G401 (cell line): ENCODE measurements around the gene SRCAP. TPM values are rescaled to one million over a fixed set of nuclear protein-coding genes. Genes with fewer than 3 reads are reported as not detected.

Experiments
- DNase-seq: peaks from one replicate; pipeline ENCODE4 v3.0.0-alpha.2; 2015; ENCODE audit warnings: low spot score
- in situ Hi-C: cut with HindIII; loops from 2 replicates; pipeline ENCODE4 v1.10.0; 2016; ENCODE audit warnings: low sequenced_read_pairs, mixed read lengths
- total RNA-seq: library from RNA; depleted of rRNA; stranded (reverse); fragments of >200 nt; shearing (Covaris generic); gene quantifications from 2 replicates; pipeline ENCODE4 v1.2.3, GENCODE V29; 2014; rRNA removed

Gene SRCAP
- 3.6 and 4.1 TPM in 2 replicates for total RNA-seq

DNA sequence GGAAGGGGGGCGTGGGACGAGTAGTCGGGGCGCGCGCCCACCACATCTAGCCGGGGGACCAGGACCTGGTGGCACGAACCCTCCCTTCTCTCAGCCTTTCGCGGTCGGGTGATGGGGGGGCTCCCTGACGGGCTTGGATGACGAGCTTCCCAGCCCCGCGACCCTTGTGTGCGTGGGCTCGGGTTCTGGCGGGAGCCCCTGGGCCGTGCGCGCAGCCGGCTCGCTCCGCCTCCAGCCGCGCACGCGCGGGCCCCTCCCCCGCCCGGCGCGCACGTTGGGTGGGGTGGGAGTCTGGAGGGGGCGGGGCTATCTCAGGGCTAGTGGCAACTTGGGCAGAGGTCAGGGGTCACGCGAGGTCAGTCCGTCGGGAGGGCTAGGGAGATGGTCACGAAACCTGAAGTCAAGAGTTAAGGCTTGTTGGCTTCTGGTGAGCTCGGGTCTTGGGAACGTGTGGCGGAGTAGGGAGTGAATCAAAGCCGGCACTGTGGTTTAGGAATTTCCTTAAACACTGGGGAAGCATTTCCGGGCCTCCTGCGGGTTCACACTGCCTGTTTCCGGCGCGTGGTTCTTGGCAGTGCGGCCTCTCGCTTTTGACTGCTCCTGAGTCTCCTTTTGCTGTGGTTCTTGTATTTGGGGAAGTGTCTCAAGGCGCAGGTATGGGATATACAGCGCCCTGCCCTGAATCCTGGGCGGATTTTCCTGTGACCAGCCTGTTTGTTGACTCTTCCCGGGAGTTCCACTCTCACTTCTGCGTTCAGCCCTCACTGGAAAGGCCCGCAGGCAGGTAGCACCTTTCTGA, at the start of gene SRCAP:
SRCAP (plus strand) TSS at position 356 of the 799 bp plus-strand sequence. CDS start 1,654 bp downstream, outside the sequence.
- peak; percentile 74 for DNase-seq
- in situ Hi-C loops: no loop called here

DNA sequence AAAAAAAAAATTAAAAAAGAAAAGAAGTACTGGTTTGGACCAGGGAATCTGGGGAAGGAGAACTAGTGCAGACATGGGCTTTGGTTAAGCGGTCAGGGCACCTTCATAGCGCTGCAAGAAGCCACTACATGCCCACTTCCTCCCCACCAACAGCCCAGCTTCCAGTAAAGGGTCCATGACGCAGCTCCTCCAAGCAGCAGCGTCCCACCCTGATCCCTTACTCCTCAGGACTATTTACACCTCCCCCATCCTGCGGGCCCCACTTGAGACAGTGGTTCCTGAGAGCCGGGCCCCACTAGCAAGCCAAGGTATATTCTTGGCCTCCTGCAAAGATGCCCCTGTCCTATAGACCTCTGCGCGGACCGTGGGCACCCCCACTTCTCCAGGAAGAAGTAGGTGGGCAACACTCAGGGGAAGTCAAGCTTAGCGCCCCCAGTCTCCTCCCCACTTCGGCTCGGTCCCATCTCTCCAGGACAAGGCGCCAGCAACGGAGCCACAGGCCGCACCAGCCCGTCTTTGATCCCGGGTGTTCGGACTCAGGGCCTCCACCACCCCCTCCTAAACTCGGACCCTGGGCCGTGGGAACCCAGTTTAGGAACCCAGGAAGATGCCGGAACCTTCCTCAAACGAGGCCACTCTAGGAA, 49.1 kb upstream of the SRCAP start:
- DNase-seq: no peak
- in situ Hi-C loops: loop anchor here (25.0 kb wide), 1 partner anchor 238 kb away; the partner anchor contains the start of gene ZNF771

DNA sequence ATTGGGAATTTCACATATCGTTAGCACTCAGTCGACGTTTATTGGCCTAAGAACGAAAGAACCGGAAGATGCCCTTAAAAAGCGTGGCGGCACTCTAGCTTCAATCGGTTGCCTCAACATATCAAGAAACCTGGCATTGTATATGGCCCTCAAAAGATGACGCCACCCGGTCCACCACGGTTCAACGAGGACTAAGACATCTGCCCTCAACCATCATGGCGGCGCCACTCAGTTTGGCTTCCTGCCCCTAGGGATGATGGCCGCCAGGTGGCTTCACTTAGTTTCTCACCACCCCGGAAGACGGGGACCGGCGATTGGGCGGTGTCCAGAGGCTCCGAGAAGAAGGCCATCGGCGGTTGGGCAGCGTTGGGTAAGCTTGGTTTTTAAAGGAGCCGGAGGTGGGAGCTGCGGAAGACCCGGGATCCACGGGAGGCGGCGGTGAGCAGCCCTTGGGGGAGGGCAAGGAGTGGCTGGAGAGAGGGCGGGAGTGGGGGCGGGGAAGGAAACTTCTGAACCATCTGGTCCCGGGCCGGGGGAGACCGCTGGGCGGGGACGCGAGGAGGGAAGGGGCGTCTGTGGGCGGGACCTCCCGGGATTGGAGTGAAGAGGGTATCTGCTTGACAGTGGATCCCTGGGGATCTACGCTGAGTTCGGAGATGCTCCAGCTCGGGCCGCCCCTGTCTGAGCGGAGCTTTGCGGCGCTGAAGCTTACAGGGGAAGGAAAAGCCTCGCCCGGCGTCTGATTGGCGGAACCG, 48.4 kb upstream of the SRCAP start, which contains the start of gene PRR14:
PRR14 (plus strand) TSS at position 592 of the 755 bp plus-strand sequence. CDS start 686 bp downstream, outside the sequence.
- in situ Hi-C loops: no loop called here
- DNase-seq: peak; percentile 99

DNA sequence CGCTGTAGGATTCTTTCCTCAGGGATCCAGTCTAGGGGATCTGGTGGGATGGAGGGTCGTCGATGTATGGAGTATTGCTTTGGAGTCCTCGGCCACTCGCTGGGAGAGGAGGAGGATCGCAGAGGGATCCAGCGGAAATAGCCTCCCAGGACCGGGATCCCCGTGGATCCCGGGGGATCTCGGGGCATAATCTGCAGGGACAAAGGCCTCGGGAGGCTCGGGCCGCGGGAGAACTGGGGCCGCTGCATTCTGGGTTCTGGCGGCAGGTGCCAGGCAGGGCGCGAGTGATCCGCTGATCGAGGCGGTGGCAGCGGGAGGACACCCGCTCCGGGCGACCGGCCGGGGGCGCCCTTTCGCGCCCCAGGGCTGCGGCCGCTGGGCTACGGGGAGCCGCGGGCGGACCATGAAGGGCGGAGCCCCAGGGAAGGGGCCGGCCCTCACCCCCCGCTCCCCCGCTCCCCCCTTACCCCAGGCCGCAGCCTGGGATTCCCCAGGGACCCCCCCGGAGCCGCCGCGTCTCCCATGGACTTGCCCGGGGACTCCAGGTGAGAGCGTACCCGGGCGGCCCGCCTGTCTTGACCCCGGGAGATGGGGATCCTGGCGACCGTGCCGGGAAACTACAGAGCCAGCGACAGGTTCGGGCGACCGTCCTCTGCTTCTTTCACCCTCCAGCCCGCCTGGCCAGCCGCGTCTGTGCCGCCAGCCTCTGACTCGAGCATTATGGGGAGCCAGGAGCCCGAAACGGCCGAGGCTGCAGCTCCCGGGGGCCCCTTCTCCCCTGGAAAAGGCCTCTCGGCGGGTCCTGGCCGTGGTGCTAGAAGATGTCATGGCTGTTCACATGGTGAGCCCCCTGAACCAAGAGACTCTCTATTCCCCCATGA, 47.6 kb upstream of the SRCAP start:
- in situ Hi-C loops: no loop called here
- DNase-seq: peak; percentile 46

DNA sequence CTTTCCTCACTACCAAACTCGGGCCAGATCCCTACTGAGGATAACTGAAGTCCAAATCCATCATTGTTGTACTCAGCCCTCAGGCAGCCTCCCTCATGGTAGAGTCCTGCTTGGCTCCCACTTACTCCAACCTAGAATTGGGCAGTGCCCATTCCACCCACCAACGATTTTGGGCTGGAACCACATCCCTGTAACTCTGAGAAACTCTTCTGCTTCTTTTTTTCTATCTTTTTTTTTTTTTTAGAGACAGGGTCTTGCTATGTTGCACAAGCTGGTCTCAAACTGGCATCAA, 47.0 kb upstream of the SRCAP start:
- in situ Hi-C loops: no loop called here

DNA sequence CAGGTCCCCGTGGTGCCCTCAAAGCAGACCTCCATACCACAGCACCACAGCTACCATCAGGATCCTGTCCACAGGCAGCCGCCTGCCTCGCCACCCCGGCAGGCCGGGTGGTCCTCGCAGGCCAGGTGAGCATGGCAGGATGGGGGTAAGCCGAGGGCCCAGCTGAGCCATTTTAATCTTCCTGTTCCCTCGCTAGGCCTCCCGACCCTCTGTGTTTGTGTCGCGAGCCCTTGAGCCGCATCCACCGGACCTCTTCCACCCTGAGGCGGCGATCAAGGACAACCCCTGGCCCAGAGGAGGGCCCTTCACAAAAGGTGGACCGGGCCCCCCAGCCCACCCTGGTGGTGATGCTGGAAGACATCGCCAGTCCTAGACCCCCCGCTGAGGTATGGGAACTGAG, 46.3 kb upstream of the SRCAP start:
- no peak for DNase-seq
- in situ Hi-C loops: no loop called here

More for the DNA sequence above, 47.0 kb upstream of the SRCAP start:
- no peak for DNase-seq

DNA sequence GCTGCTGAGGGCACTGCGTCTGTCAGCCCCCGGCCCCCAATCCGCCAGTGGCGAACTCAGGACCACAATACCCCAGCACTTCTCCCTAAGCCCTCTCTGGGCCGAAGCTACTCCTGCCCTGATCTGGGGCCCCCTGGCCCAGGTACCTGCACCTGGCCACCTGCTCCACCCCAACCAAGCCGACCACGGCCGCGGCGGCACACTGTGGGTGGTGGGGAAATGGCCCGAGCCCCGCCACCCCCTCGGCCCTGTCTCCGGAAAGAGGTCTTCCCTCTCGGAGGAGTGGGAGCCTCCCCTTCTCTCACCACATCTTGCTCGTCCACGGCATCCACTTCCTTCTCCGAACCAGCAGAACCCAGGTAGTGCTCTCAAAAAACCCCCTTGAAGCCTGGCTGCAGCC, 44.1 kb upstream of the SRCAP start:
- in situ Hi-C loops: no loop called here
- DNase-seq: no peak

DNA sequence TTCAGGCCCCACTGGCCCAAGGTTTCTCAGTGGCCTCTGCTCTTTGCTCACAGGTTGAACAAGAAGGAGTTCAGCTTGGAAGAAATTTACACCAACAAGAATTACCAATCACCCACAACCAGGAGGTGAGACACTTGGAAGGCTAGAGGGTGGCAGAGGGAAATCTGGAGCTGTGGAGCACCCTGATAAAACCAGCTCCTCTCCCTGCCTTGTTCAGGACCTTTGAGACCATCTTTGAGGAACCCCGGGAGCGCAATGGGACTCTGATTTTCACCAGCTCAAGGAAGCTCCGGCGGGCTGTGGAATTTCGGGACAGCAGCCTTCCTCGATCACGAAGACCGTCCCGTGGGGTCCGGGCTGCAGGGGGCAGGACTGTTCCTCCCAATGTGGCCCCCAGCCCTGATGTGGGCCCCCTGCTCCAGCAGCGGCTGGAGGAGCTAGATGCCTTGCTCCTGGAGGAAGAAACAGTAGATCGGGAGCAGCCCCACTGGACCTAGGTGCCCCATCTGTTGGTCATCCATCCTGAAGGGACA, 43.1 kb upstream of the SRCAP start:
- in situ Hi-C loops: no loop called here
- DNase-seq: no peak

DNA sequence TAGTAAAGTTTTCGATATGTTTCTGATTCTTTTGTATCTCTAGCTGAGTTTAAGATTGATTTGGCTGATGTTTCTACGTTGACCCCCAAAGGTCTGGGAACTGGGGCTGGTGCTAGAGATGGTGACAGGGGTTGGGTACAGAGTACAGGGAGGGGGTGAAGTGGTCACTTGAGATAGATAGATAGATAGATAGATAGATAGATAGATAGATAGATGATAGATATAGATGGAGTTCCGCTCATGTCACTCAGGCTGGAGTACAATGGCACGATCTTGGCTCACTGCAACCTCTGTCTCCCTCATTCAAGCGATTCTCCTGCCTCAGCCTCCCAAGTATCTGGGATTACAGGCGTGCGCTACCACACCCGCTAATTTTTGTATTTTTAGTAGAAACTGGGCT, 42.6 kb upstream of the SRCAP start:
- in situ Hi-C loops: no loop called here
- no peak for DNase-seq

DNA sequence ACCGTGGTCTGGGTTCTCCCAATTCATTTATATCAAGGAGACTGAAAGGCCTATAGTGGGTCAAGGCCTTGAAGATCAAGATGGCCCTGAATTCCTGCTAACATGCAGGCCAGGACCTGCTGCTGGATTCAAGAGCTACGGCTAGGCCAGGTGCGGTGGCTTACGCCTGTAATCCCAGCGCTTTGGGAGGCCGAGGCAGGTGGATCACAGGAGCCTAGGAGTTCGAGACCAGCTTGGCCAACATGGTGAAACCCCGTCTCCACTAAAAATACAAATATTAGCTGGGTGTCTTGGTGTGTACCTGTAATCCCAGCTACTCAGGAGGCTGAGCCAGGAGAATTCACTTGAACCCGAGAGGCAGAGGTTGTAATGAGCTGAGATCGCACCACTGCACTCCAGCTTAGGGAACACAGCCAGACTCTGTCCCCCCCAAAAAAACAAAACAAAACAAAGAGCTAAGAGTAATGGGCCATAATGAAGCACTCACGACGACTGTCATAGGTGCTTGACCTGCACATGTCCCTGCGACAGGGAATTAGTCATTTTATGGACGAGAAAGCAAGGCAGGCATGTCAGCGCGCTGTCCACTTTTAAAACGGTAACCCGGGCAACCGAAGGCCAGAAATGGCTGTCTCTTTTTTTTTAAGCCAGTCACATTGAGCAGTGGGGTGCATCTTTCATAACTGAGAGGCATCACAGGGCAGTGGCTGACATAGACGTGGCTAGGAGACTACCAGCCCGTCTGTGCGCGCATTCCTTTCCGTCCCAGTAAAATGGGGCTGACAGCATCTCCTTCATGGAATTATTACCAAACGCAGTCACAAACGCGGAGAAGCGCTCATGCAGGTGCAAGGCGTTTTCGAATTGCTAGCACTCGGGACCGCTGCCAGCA, 41.8 kb upstream of the SRCAP start:
- no peak for DNase-seq
- in situ Hi-C loops: no loop called here

DNA sequence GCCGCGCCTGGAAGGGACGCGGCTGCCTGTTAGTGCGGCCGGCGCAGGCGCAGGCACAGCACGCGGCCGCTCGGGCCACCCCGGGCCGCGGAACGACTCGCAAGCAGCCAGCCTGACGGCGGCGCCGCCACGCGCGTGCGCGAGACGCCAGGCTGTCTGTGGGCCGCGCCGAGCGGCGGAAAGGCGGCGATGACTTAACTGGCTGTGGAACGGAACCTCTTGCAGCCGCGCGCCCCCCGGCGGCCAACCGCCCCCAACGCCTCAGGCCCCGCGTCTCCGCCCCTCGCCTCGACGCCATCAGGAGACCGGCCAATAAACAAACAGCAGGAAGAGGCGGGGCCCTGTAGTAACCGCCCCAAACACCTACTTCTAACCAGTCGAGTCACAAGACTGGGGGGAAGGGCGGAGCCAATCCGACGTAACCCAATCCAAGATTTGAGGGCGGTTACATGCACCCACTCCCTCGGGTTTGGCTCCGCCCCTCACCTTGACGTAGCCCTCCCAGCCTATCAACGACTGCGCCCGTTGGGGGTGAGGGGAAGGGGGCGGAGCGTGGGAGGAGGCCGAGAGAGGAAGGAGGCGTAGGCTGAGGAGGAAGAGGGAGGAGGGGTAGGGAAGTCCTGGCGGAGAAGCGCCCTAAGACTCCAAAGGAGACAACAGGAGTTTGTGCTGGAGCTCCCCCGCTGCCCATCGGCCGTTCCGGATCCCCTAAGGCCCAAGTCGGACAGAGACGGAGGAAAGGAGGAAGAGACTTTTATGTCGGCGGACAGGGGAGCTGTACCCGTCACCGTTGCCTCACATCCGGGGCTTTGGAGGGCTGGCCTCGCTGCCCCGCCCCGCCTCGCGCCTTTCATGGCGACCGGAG, 40.9 kb upstream of the SRCAP start, which contains the start of gene FBRS:
FBRS (plus strand) TSS at position 566 of the 865 bp plus-strand sequence. CDS start 1,088 bp downstream, outside the sequence.
- in situ Hi-C loops: no loop called here

DNA sequence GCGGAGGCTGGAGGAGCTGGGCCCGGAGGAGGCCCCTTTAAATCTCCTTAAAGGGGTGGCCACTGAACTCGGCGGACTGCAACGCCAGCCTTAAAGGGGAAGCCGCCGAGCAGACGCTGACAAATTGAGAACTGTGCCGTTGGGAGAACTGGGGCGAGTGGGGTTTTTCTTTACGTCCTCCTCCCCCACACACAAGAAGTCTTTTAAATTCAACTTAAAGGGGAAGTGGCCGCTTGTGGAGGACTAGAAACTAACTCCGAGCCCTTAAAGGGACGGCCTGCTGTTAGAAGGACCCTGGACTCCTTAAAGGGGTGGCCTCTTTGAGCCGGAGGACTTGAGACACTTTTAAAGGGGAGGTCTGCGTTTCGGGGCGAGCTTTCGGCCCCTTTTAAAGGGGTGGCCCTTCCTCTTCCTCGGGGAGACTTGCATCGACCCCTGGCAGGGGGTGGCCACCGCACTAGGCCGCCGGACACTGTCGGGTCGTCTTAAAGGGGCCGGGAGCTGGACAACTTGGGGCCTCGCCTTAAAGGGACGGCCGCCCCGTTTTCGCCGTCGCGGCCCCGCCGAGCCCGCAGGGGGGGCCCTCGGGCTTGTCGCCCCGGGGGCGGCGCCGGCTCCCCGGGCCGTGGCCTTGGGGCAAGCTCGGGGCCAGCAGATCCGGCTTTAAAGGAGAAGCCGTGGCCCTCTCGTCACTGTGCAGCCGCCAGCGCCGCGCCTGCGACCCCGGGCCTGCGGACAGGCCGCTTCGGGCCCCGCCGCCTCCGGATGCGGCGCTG, 40.1 kb upstream of the SRCAP start:
- peak; percentile 98 for DNase-seq
- in situ Hi-C loops: no loop called here

More for the DNA sequence above, 40.9 kb upstream of the SRCAP start, which contains the start of gene FBRS:
- peak; percentile 100 for DNase-seq

DNA sequence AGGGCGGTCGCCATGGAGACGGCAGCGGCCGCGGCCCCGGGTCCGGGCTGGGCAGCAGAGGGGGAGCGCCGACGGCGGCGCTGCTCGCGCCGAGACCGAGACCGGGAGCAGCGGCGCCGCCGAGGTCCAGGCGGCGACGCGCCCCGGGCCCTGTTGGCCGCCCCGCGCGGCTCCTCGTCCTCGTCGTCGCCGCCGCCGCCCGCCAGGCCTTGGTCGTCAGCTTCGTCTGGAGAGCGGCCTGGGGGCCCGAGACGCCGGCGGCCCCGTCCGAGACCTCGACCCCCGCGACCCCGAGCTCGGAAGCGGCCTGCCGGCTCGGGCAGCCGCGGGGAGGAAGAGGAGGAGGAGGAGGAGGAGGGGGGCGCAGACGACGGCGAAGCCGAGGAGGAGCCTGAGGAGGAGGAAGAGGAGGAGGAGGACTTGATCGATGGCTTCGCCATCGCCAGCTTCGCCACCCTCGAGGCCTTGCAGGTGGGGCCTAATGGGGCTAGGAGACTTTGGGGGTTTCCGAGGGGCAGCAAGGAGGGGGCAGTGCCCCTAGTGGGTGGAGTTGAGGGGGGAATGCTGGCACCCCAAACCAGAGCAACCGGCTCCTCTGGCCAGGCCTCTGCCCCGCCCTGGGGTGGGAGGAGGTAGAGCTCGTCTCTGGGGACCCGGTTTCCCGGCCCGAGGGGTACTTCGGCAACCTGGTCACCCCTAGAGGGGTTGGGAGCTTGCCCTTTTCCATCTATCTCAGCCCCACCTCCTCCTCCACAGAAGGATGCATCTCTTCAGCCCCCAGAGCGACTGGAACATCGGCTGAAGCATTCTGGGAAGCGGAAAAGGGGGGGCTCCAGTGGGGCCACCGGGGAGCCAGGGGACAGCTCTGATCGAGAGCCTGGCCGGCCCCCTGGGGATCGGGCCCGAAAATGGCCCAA, 39.2 kb upstream of the SRCAP start:
- DNase-seq: no peak
- in situ Hi-C loops: no loop called here

DNA sequence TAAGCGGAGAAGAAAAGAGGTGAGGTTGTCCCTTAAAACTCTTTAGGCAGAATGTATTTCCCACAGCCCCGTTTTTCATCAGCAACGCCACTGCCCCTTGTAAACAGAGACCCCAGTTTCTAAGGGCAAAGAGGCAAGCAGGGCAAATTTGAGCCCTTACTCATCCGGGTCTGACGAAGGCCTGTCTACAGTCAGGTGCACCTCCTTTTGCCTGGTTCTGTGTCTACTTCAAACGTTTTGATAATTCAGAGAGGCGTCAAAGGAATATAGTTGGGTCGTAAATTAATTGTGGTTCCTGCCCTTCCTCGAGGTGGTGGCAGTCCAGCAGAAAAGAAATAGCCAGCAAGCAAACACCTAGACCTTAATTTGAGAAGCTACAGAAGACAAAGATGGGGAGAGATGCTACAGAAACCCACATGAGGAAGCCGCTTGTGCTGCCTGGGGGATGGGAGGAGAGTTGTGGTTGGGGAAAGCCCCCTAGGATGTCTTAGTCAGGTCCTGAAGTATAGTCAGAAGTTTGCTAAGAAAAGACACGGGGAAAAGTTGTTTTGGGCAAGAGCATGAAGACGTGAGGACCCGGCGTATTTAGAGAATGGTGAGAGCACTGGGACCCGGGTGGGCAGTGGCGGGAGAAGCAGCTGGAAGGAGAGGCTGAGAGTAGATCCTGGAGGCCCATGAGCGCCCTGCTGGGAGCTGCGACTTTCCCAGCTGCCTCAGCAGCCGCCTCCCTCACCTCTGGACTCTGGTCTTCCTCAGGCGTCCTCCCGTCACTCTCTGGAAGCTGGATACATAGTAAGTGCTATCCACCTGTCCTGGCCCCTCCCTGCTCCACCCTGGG, 38.3 kb upstream of the SRCAP start:
- DNase-seq: no peak
- in situ Hi-C loops: no loop called here
